Spleen (tissue), 7 donors: ENCODE measurements around the gene CRLF1.

Experiments used
- POLR2A ChIP-seq, 3 donors: fragments of 450-650 bp; IDR thresholded peaks; one replicate each; pipeline ENCODE4 v1.5.1; 2017; ENCODE audit warnings: antibody characterized with exemption in 3 of 3, mild to moderate bottlenecking in 1 of 3
- TF ChIP-seq, protein P1 (sequence below), 11 experiments: fragments of 200-600 bp in 7 of 11; fragments of 450-650 bp in 4 of 11; sonication (generic) in 4 of 11; IDR thresholded peaks in 8 of 11; conservative IDR thresholded peaks in 3 of 11; 1 replicate in 7 of 11; 2 replicates in 4 of 11; pipeline versions ENCODE4 v1.4.0 to v1.8.0; 2016 to 2021; ENCODE audit warnings: antibody characterized with exemption in 11 of 11, inconsistent platforms in 4 of 11, mild to moderate bottlenecking in 1 of 11
- donor health status: DM: no; HTN: no; CAD: no; lungs with moderate emphysema.
- donor health status: DM: no; HTN: no; CAD: no.
- donor health status: DM: no; HTN: no; CAD: no.

DNA sequence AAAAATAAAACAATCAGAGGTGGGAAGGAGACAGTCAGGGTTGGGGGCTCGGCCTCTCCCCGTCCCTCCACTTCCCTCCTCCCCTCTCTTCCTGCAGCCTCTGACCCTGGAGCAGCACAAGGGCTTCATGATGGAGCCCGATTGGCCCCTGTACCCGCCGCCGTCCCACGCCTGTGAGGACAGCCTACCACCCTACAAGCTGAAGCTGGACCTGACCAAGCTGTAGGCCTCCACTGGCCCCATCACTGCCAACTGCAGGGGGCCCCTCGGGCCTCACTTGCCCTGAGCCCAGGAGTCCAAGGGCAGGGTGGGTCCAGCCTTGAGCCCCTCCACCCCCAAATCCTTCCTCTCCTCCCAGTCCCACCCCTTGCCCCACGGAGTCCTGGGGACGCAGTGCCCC is 13.7 kb upstream of the CRLF1 start:
- TF ChIP-seq, protein P1, sequence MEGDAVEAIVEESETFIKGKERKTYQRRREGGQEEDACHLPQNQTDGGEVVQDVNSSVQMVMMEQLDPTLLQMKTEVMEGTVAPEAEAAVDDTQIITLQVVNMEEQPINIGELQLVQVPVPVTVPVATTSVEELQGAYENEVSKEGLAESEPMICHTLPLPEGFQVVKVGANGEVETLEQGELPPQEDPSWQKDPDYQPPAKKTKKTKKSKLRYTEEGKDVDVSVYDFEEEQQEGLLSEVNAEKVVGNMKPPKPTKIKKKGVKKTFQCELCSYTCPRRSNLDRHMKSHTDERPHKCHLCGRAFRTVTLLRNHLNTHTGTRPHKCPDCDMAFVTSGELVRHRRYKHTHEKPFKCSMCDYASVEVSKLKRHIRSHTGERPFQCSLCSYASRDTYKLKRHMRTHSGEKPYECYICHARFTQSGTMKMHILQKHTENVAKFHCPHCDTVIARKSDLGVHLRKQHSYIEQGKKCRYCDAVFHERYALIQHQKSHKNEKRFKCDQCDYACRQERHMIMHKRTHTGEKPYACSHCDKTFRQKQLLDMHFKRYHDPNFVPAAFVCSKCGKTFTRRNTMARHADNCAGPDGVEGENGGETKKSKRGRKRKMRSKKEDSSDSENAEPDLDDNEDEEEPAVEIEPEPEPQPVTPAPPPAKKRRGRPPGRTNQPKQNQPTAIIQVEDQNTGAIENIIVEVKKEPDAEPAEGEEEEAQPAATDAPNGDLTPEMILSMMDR (IDR thresholded peaks at IDR 0.05 in 8 of 11, conservative IDR thresholded peaks at IDR 0.05 in 3 of 11) = no peak
- no peak for TF ChIP-seq POLR2A (IDR thresholded peaks at IDR 0.05)
